Measurements from ENCODE around the gene SYT2.

Gene SYT2

GRCh38 chr1:202691816-202692215 lies 18.4 kb downstream of the SYT2 start:
- Histone ChIP-seq H3K27ac (ENCODE audit: insufficient read depth, low read length, poor library complexity, severe bottlenecking) (no peak overlapping the region), H3K4me1 (ENCODE audit: control insufficient read depth, insufficient read depth, low read length, poor library complexity, severe bottlenecking) (no peaks in the 10 kb centered on the region), H3K36me3 (ENCODE audit: control insufficient read depth, insufficient read depth, low read length) (no peaks in the 10 kb centered on the region), H3K27me3 (replicated peaks; ENCODE audit: control insufficient read depth, insufficient read depth, low read length, poor library complexity, severe bottlenecking) (peaks cover 3% of the 10 kb centered on the region), H3K9me3 (ENCODE audit: control insufficient read depth, low read length) (no peaks in the 10 kb centered on the region), H3K4me3 (ENCODE audit: insufficient read depth, low read depth, low read length, poor library complexity, severe bottlenecking) (no peak overlapping the region)
- no peak for DNase-seq

GRCh38 chr1:202689493-202690342 lies 20.5 kb downstream of the SYT2 start:
- no peak overlapping the region for H3K4me3 ChIP-seq (ENCODE audit: insufficient read depth, low read depth, low read length, poor library complexity, severe bottlenecking)
- peaks cover 3% of the 10 kb centered on the region for H3K27me3 ChIP-seq (replicated peaks; ENCODE audit: control insufficient read depth, insufficient read depth, low read length, poor library complexity, severe bottlenecking)
- H3K36me3 ChIP-seq (ENCODE audit: control insufficient read depth, insufficient read depth, low read length), result no peaks in the 10 kb centered on the region
- H3K9me3 ChIP-seq (ENCODE audit: control insufficient read depth, low read length), result no peaks in the 10 kb centered on the region
- DNase-seq, result no peak
- H3K27ac ChIP-seq (ENCODE audit: insufficient read depth, low read length, poor library complexity, severe bottlenecking), result no peak overlapping the region
- H3K4me1 ChIP-seq (ENCODE audit: control insufficient read depth, insufficient read depth, low read length, poor library complexity, severe bottlenecking), result no peaks in the 10 kb centered on the region

- no peaks in the 10 kb centered on the region for H3K4me1 ChIP-seq (ENCODE audit: control insufficient read depth, insufficient read depth, low read length, poor library complexity, severe bottlenecking)
- no peak for DNase-seq
- peaks cover 3% of the 10 kb centered on the region for H3K27me3 ChIP-seq (replicated peaks; ENCODE audit: control insufficient read depth, insufficient read depth, low read length, poor library complexity, severe bottlenecking)
- H3K9me3 ChIP-seq (ENCODE audit: control insufficient read depth, low read length), result no peaks in the 10 kb centered on the region
- no peaks in the 10 kb centered on the region for H3K36me3 ChIP-seq (ENCODE audit: control insufficient read depth, insufficient read depth, low read length)
- H3K4me3 ChIP-seq (ENCODE audit: insufficient read depth, low read depth, low read length, poor library complexity, severe bottlenecking), result no peak overlapping the region
- no peak overlapping the region for H3K27ac ChIP-seq (ENCODE audit: insufficient read depth, low read length, poor library complexity, severe bottlenecking)
These were observed 21.2 kb downstream of the SYT2 start for GRCh38 chr1:202689082-202689481.

GRCh38 chr1:202688401-202688800 lies 21.9 kb downstream of the SYT2 start:
- no peaks in the 10 kb centered on the region for H3K36me3 ChIP-seq (ENCODE audit: control insufficient read depth, insufficient read depth, low read length)
- no peak for DNase-seq
- H3K4me3 ChIP-seq (ENCODE audit: insufficient read depth, low read depth, low read length, poor library complexity, severe bottlenecking), result no peak overlapping the region
- no peak overlapping the region for H3K27ac ChIP-seq (ENCODE audit: insufficient read depth, low read length, poor library complexity, severe bottlenecking)
- H3K9me3 ChIP-seq (ENCODE audit: control insufficient read depth, low read length), result no peaks in the 10 kb centered on the region
- H3K4me1 ChIP-seq (ENCODE audit: control insufficient read depth, insufficient read depth, low read length, poor library complexity, severe bottlenecking), result no peaks in the 10 kb centered on the region
- H3K27me3 ChIP-seq (replicated peaks; ENCODE audit: control insufficient read depth, insufficient read depth, low read length, poor library complexity, severe bottlenecking), result peaks cover 3% of the 10 kb centered on the region

GRCh38 chr1:202687798-202688197 lies 22.5 kb downstream of the SYT2 start:
- Histone ChIP-seq H3K27me3 (replicated peaks; ENCODE audit: control insufficient read depth, insufficient read depth, low read length, poor library complexity, severe bottlenecking) (peaks cover 3% of the 10 kb centered on the region), H3K9me3 (ENCODE audit: control insufficient read depth, low read length) (no peaks in the 10 kb centered on the region)
- no peak for DNase-seq

GRCh38 chr1:202687370-202687769 lies 22.9 kb downstream of the SYT2 start:
- Histone ChIP-seq H3K4me3 (ENCODE audit: insufficient read depth, low read depth, low read length, poor library complexity, severe bottlenecking) (no peak overlapping the region), H3K4me1 (ENCODE audit: control insufficient read depth, insufficient read depth, low read length, poor library complexity, severe bottlenecking) (no peaks in the 10 kb centered on the region), H3K27me3 (replicated peaks; ENCODE audit: control insufficient read depth, insufficient read depth, low read length, poor library complexity, severe bottlenecking) (peaks cover 3% of the 10 kb centered on the region), H3K9me3 (ENCODE audit: control insufficient read depth, low read length) (no peaks in the 10 kb centered on the region), H3K27ac (ENCODE audit: insufficient read depth, low read length, poor library complexity, severe bottlenecking) (no peak overlapping the region), H3K36me3 (ENCODE audit: control insufficient read depth, insufficient read depth, low read length) (no peaks in the 10 kb centered on the region)
- no peak for DNase-seq

More at GRCh38 chr1:202687798-202688197, 22.5 kb downstream of the SYT2 start:
- H3K4me3 ChIP-seq (ENCODE audit: insufficient read depth, low read depth, low read length, poor library complexity, severe bottlenecking), result no peak overlapping the region
- no peak overlapping the region for H3K27ac ChIP-seq (ENCODE audit: insufficient read depth, low read length, poor library complexity, severe bottlenecking)
- H3K4me1 ChIP-seq (ENCODE audit: control insufficient read depth, insufficient read depth, low read length, poor library complexity, severe bottlenecking), result no peaks in the 10 kb centered on the region
- H3K36me3 ChIP-seq (ENCODE audit: control insufficient read depth, insufficient read depth, low read length), result no peaks in the 10 kb centered on the region

- Histone ChIP-seq H3K27ac (ENCODE audit: insufficient read depth, low read length, poor library complexity, severe bottlenecking) (no peak overlapping the region), H3K27me3 (replicated peaks; ENCODE audit: control insufficient read depth, insufficient read depth, low read length, poor library complexity, severe bottlenecking) (peaks cover 3% of the 10 kb centered on the region), H3K36me3 (ENCODE audit: control insufficient read depth, insufficient read depth, low read length) (no peaks in the 10 kb centered on the region), H3K4me3 (ENCODE audit: insufficient read depth, low read depth, low read length, poor library complexity, severe bottlenecking) (no peak overlapping the region), H3K4me1 (ENCODE audit: control insufficient read depth, insufficient read depth, low read length, poor library complexity, severe bottlenecking) (no peaks in the 10 kb centered on the region), H3K9me3 (ENCODE audit: control insufficient read depth, low read length) (no peaks in the 10 kb centered on the region)
- DNase-seq, result no peak
These were observed 24.6 kb downstream of the SYT2 start for GRCh38 chr1:202685641-202686040.

GRCh38 chr1:202684716-202685115 lies 25.5 kb downstream of the SYT2 start:
- Histone ChIP-seq H3K36me3 (ENCODE audit: control insufficient read depth, insufficient read depth, low read length) (no peaks in the 10 kb centered on the region), H3K4me1 (ENCODE audit: control insufficient read depth, insufficient read depth, low read length, poor library complexity, severe bottlenecking) (no peaks in the 10 kb centered on the region), H3K9me3 (ENCODE audit: control insufficient read depth, low read length) (no peaks in the 10 kb centered on the region), H3K27me3 (replicated peaks; ENCODE audit: control insufficient read depth, insufficient read depth, low read length, poor library complexity, severe bottlenecking) (peaks cover 3% of the 10 kb centered on the region), H3K4me3 (ENCODE audit: insufficient read depth, low read depth, low read length, poor library complexity, severe bottlenecking) (no peak overlapping the region), H3K27ac (ENCODE audit: insufficient read depth, low read length, poor library complexity, severe bottlenecking) (no peak overlapping the region)
- DNase-seq, result no peak

GRCh38 chr1:202683029-202683428 lies 27.2 kb downstream of the SYT2 start:
- no peaks in the 10 kb centered on the region for H3K36me3 ChIP-seq (ENCODE audit: control insufficient read depth, insufficient read depth, low read length)
- H3K4me3 ChIP-seq (ENCODE audit: insufficient read depth, low read depth, low read length, poor library complexity, severe bottlenecking), result no peak overlapping the region
- no peak overlapping the region for H3K27ac ChIP-seq (ENCODE audit: insufficient read depth, low read length, poor library complexity, severe bottlenecking)
- no peak for DNase-seq
- no peaks in the 10 kb centered on the region for H3K4me1 ChIP-seq (ENCODE audit: control insufficient read depth, insufficient read depth, low read length, poor library complexity, severe bottlenecking)
- H3K9me3 ChIP-seq (ENCODE audit: control insufficient read depth, low read length), result no peaks in the 10 kb centered on the region
- no peaks in the 10 kb centered on the region for H3K27me3 ChIP-seq (replicated peaks; ENCODE audit: control insufficient read depth, insufficient read depth, low read length, poor library complexity, severe bottlenecking)

- Histone ChIP-seq H3K9me3 (ENCODE audit: control insufficient read depth, low read length) (no peaks in the 10 kb centered on the region), H3K4me3 (ENCODE audit: insufficient read depth, low read depth, low read length, poor library complexity, severe bottlenecking) (no peak overlapping the region), H3K27me3 (replicated peaks; ENCODE audit: control insufficient read depth, insufficient read depth, low read length, poor library complexity, severe bottlenecking) (no peaks in the 10 kb centered on the region), H3K27ac (ENCODE audit: insufficient read depth, low read length, poor library complexity, severe bottlenecking) (no peak overlapping the region), H3K36me3 (ENCODE audit: control insufficient read depth, insufficient read depth, low read length) (no peaks in the 10 kb centered on the region), H3K4me1 (ENCODE audit: control insufficient read depth, insufficient read depth, low read length, poor library complexity, severe bottlenecking) (no peaks in the 10 kb centered on the region)
- DNase-seq, result no peak
These were observed 27.8 kb downstream of the SYT2 start for GRCh38 chr1:202682477-202682876.
